H1 (cell line): ENCODE measurements around the gene SIGLEC7. TPM values are rescaled to one million over a fixed set of nuclear protein-coding genes. Genes with fewer than 3 reads are reported as not detected.

Source experiments
- CTCF ChIA-PET: fragments of 300-600 bp; sonication (Branson Sonifier 250); formaldehyde crosslinking; loops from one replicate; lab custom pipeline; 2021; ENCODE audit not compliant: partially characterized antibody; lab: Charles Lee
- POLR2A ChIA-PET: fragments of 300-600 bp; sonication (Branson Sonifier 250); formaldehyde crosslinking; loops from one replicate; lab custom pipeline; 2021; ENCODE audit warnings: inconsistent platforms; ENCODE audit not compliant: partially characterized antibody; lab: Charles Lee
- DNase-seq, 2 experiments: peaks; one replicate each; pipeline versions ENCODE4 v3.0.0 to v3.0.0-alpha.2; 2010 to 2022; ENCODE audit warnings: low spot score in 2 of 2, low read depth in 1 of 2, mixed read lengths in 1 of 2
- FAIRE-seq: peaks from 2 replicates; lab custom pipeline; 2011; peaks lifted over from hg19 to GRCh38; lab: Jason Lieb, UNC
- H2AFZ ChIP-seq: 2 replicates; pipeline ENCODE4 v1.8.1; 2012; ENCODE audit warnings: low read length, inconsistent platforms
- H2AK5ac ChIP-seq: 2 replicates; pipeline ENCODE4 v1.6.1; 2013; ENCODE audit warnings: low read depth, low read length
- H2BK120ac ChIP-seq: replicated peaks from 2 replicates; pipeline ENCODE3; 2013; ENCODE audit warnings: low read depth, low read length, inconsistent platforms
- H2BK12ac ChIP-seq: 2 replicates; pipeline ENCODE4 v1.6.1; 2013; ENCODE audit warnings: low read depth, low read length
- H2BK15ac ChIP-seq: 2 replicates; pipeline ENCODE4 v1.6.1; 2013; ENCODE audit warnings: low read length
- H2BK20ac ChIP-seq: 2 replicates; pipeline ENCODE4 v1.6.1; 2013; ENCODE audit warnings: low read length
- H2BK5ac ChIP-seq: 2 replicates; pipeline ENCODE4 v1.6.1; 2013; ENCODE audit warnings: low read depth, low read length
- H3K14ac ChIP-seq: 2 replicates; pipeline ENCODE4 v1.6.1; 2013; ENCODE audit warnings: inconsistent platforms; ENCODE audit not compliant: insufficient read length
- H3K18ac ChIP-seq: 2 replicates; pipeline ENCODE4 v1.6.1; 2013; ENCODE audit warnings: low read length; ENCODE audit errors: extremely low read depth
- H3K23ac ChIP-seq: 2 replicates; pipeline ENCODE4 v1.6.1; 2013; ENCODE audit warnings: inconsistent platforms; ENCODE audit not compliant: insufficient read length
- H3K23me2 ChIP-seq: 2 replicates; pipeline ENCODE4 v1.6.1; 2013; ENCODE audit warnings: low read depth, low read length
- H3K27ac ChIP-seq: 2 replicates; pipeline ENCODE4 v1.6.1; 2011; ENCODE audit warnings: low read depth, low read length, inconsistent platforms
- H3K27me3 ChIP-seq, 4 experiments: replicated peaks in 1 of 4; 1 replicate in 1 of 4; 2 replicates in 3 of 4; pipeline versions ENCODE4 v1.6.1 to v1.8.1; 2011 to 2013; ENCODE audit warnings: low read length in 3 of 4, mild to moderate bottlenecking in 3 of 4, inconsistent platforms in 2 of 4, mixed read lengths in 2 of 4, moderate library complexity in 1 of 4; ENCODE audit not compliant: control insufficient read depth in 3 of 4, insufficient read depth in 3 of 4; ENCODE audit errors: extremely low read depth in 1 of 4
- H3K36me3 ChIP-seq, 4 experiments: 2 replicates each; pipeline versions ENCODE4 v1.6.1 to v1.8.1; 2011 to 2013; ENCODE audit warnings: mild to moderate bottlenecking in 4 of 4, low read length in 3 of 4, moderate library complexity in 2 of 4, control low read depth in 1 of 4, inconsistent platforms in 1 of 4; ENCODE audit not compliant: insufficient read depth in 4 of 4, control insufficient read depth in 2 of 4
- H3K4ac ChIP-seq: replicated peaks from 2 replicates; pipeline ENCODE3; 2013; ENCODE audit warnings: low read length, low read depth, mixed read lengths, inconsistent platforms; ENCODE audit not compliant: insufficient read length
- H3K4me1 ChIP-seq, 4 experiments: replicated peaks in 1 of 4; 1 replicate in 1 of 4; 2 replicates in 3 of 4; pipeline versions ENCODE4 v1.6.1 to v1.8.1; 2011 to 2013; ENCODE audit warnings: low read length in 3 of 4, inconsistent platforms in 2 of 4, mixed read lengths in 1 of 4; ENCODE audit not compliant: insufficient read depth in 4 of 4, control insufficient read depth in 3 of 4
- H3K4me2 ChIP-seq, 2 experiments: 2 replicates each; pipeline versions ENCODE4 v1.6.1 to v1.8.1; 2011 to 2013; ENCODE audit warnings: low read depth in 2 of 2, low read length in 2 of 2, control low read depth in 1 of 2, inconsistent platforms in 1 of 2, mild to moderate bottlenecking in 1 of 2; ENCODE audit not compliant: insufficient read depth in 1 of 2
- H3K4me3 ChIP-seq, 4 experiments: fragments of 200-600, 300-600 bp in 1 of 4; sonication (generic), shearing (Covaris generic), sonication (Bioruptor Twin) in 1 of 4; 2 replicates each; pipeline versions ENCODE4 v1.5.1 to v1.8.1; 2011 to 2016; ENCODE audit warnings: low read length in 4 of 4, low read depth in 3 of 4, control low read depth in 2 of 4, inconsistent platforms in 2 of 4, mild to moderate bottlenecking in 2 of 4, mixed read lengths in 1 of 4, moderate library complexity in 1 of 4; ENCODE audit not compliant: insufficient read depth in 2 of 4; ENCODE audit errors: extremely low read depth in 1 of 4
- H3K56ac ChIP-seq: replicated peaks from 2 replicates; pipeline ENCODE3; 2013; ENCODE audit warnings: low read depth, mild to moderate bottlenecking, mixed read lengths, low read length, inconsistent platforms; ENCODE audit not compliant: insufficient read length
- H3K79me1 ChIP-seq: 2 replicates; pipeline ENCODE4 v1.6.1; 2013; ENCODE audit warnings: low read depth, low read length, control low read depth
- H3K79me2 ChIP-seq, 2 experiments: 2 replicates each; pipeline versions ENCODE4 v1.6.1 to v1.8.1; 2012 to 2013; ENCODE audit warnings: low read length in 2 of 2, mild to moderate bottlenecking in 2 of 2, inconsistent platforms in 1 of 2; ENCODE audit not compliant: insufficient read depth in 2 of 2, control insufficient read depth in 1 of 2
- H3K9ac ChIP-seq, 4 experiments: replicated peaks in 1 of 4; 1 replicate in 1 of 4; 2 replicates in 3 of 4; pipeline versions ENCODE4 v1.6.1 to v1.8.1; 2011 to 2013; ENCODE audit warnings: low read depth in 3 of 4, low read length in 3 of 4, control low read depth in 2 of 4, mild to moderate bottlenecking in 2 of 4, moderate library complexity in 2 of 4, inconsistent platforms in 1 of 4; ENCODE audit errors: extremely low read depth in 1 of 4
- H3K9me3 ChIP-seq, 2 experiments: 2 replicates each; pipeline versions ENCODE4 v1.6.1 to v1.8.1; 2012 to 2013; ENCODE audit warnings: mild to moderate bottlenecking in 2 of 2, moderate library complexity in 2 of 2, control low read depth in 1 of 2, inconsistent platforms in 1 of 2, low read depth in 1 of 2, low read length in 1 of 2, mixed read lengths in 1 of 2; ENCODE audit not compliant: insufficient read depth in 2 of 2
- H4K20me1 ChIP-seq, 2 experiments: replicated peaks in 1 of 2; 2 replicates each; pipeline versions ENCODE3 to v1.8.1; 2011 to 2013; ENCODE audit warnings: inconsistent platforms in 2 of 2, low read length in 2 of 2, mild to moderate bottlenecking in 1 of 2; ENCODE audit not compliant: insufficient read depth in 2 of 2, control insufficient read depth in 1 of 2
- H4K5ac ChIP-seq: 2 replicates; pipeline ENCODE4 v1.6.1; 2013; ENCODE audit warnings: low read length, low read depth, mixed read lengths, inconsistent platforms; ENCODE audit not compliant: insufficient read length
- H4K8ac ChIP-seq: 2 replicates; pipeline ENCODE4 v1.8.0; 2013; ENCODE audit warnings: mild to moderate bottlenecking, moderate library complexity, low read length, inconsistent platforms; ENCODE audit not compliant: insufficient read depth; ENCODE audit errors: extremely low read depth
- H4K91ac ChIP-seq: replicated peaks from 2 replicates; pipeline ENCODE3; 2013; ENCODE audit warnings: low read length, mixed read lengths, inconsistent platforms; ENCODE audit not compliant: insufficient read length
- ATF2 ChIP-seq: IDR thresholded peaks from 2 replicates; pipeline ENCODE4 v1.6.1; 2012; ENCODE audit warnings: low read length, inconsistent platforms
- BRCA1 ChIP-seq: IDR thresholded peaks from 2 replicates; pipeline ENCODE4 v1.6.1; 2012; ENCODE audit warnings: low read depth, low read length, improper control_type of control experiment
- CTCF ChIP-seq, 3 experiments: IDR thresholded peaks; 1 replicate in 2 of 3; 2 replicates in 1 of 3; pipeline versions ENCODE4 v1.5.1 to v1.6.1; 2011; ENCODE audit warnings: low read length in 3 of 3, mild to moderate bottlenecking in 3 of 3, inconsistent platforms in 2 of 3, low read depth in 1 of 3, moderate library complexity in 1 of 3; ENCODE audit not compliant: insufficient read depth in 1 of 3; ENCODE audit errors: control extremely low read depth in 1 of 3
- FOSL1 ChIP-seq: IDR thresholded peaks from 2 replicates; pipeline ENCODE4 v1.6.1; 2011; ENCODE audit warnings: mild to moderate bottlenecking, low read depth, low read length, moderate library complexity; ENCODE audit not compliant: insufficient read depth
- GTF2F1 ChIP-seq: IDR thresholded peaks from 2 replicates; pipeline ENCODE4 v1.6.1; 2012; ENCODE audit warnings: low read depth, low read length, improper control_type of control experiment, borderline replicate concordance
- HDAC6 ChIP-seq: IDR thresholded peaks from one replicate; pipeline ENCODE4 v1.7.1; 2012; ENCODE audit warnings: low read depth, mild to moderate bottlenecking, inconsistent platforms, low read length, moderate library complexity
- RFX5 ChIP-seq: IDR thresholded peaks from 2 replicates; pipeline ENCODE4 v1.6.1; 2011; ENCODE audit warnings: low read depth, low read length, improper control_type of control experiment, borderline replicate concordance
- WGBS, 2 experiments: shearing (Covaris generic) in 1 of 2; methylation state at CpG; one replicate each; pipeline versions ENCODE4 v1.1.6 to v1.1.7; 2013 to 2015; ENCODE audit warnings: low lambda C conversion rate in 2 of 2, mixed read lengths in 2 of 2, inconsistent platforms in 1 of 2, low coverage in 1 of 2, missing lambda C conversion rate in 1 of 2; ENCODE audit not compliant: insufficient replicate concordance in 2 of 2, insufficient coverage in 1 of 2, insufficient read length in 1 of 2; ENCODE audit errors: extremely low coverage in 1 of 2, missing lambda C conversion rate in 1 of 2; 5-methylcytosine and 5-hydroxymethylcytosine counted together
- polyA plus RNA-seq, 7 experiments: library from polyadenylated mRNA; depleted of rRNA in 3 of 7; stranded (reverse) in 5 of 7; unstranded in 2 of 7; fragments of >200 nt in 5 of 7; fragments of 200-250 nt in 2 of 7; gene quantifications; 1 replicate in 5 of 7; 2 replicates in 1 of 7; 4 replicates in 1 of 7; pipeline versions ENCODE4 v1.2.1 to v1.2.3, GENCODE V29; 2011 to 2013; ENCODE audit warnings: missing spikeins in 2 of 7, mixed read lengths in 2 of 7
- total RNA-seq: library from RNA; stranded (reverse); fragmentation: NEBNext Ultra II Directional; extraction: Animal tissue kit (Norgen Biotek cat#: 25700); gene quantifications from 2 replicates; pipeline ENCODE4 v1.2.1, GENCODE V29; 2021

Gene SIGLEC7
- total and polyA plus RNA-seq, 2 of the 8 experiments (the other 6 are each of a cell fraction or from before 2014, with no cell fraction given) = not detected

- Histone ChIP-seq H3K79me1 (no peaks in the 10 kb centered on the region), H3K14ac (no peak overlapping the region), H2BK5ac (no peak overlapping the region), H3K9me3 (no peaks in the 10 kb centered on the region), H2AK5ac (no peak overlapping the region), H2BK20ac (no peak overlapping the region), H3K79me2 (no peaks in the 10 kb centered on the region), H4K20me1 (no peaks in the 10 kb centered on the region), H3K56ac (no peak overlapping the region), H2AFZ (no peak overlapping the region), H2BK12ac (0 out of 2 replicates have a peak overlapping the region, but pooled peaks have one; percentile 39), H2BK15ac (0 out of 2 replicates have a peak overlapping the region, but pooled peaks have one; percentile 29), H3K4ac (no peak overlapping the region), H3K27me3 (no peaks in the 10 kb centered on the region; a peak in 1 of 7 replicates), H3K27ac (no peak overlapping the region), H4K91ac (no peak overlapping the region), H3K4me2 (no peak overlapping the region), H3K9ac (no peak overlapping the region), H3K4me3 (no peak overlapping the region), H4K8ac (no peak overlapping the region), H3K36me3 (no peaks in the 10 kb centered on the region), H3K4me1 (no peaks in the 10 kb centered on the region), H3K18ac (no peak overlapping the region), H2BK120ac (no peak overlapping the region), H4K5ac (no peak overlapping the region), H3K23ac (no peak overlapping the region), H3K23me2 (no peaks in the 10 kb centered on the region; the same call in 1 of the 2 replicates)
- WGBS, 2 experiments = 89% methylated on average over 24 of the region's 24 CpGs; no CpG with 5 or more reads in 1 of the 2 experiments
- ChIA-PET POLR2A (interaction anchor here (1.0 kb wide), 1 partner anchor 9 kb away, joined by 3 read pairs; no protein-coding TSS in a partner anchor), CTCF (interaction anchor here (0.6 to 1.3 kb wide), 5 partner anchors 26 to 383 kb away, joined by 3 to 6 read pairs (median 3); partner anchors contain the start of gene SIGLEC10)
- FAIRE-seq = no peak
- DNase-seq = no peak
- TF ChIP-seq FOSL1 (no peak), BRCA1 (no peak), GTF2F1 (no peak), ATF2 (no peak), HDAC6 (no peak), CTCF (IDR thresholded peaks at IDR 0.05; ENCODE audit: control extremely low read depth in 1 of 3, insufficient read depth in 1 of 3, low read depth in 1 of 3, low read length in 3 of 3) (no peak), RFX5 (no peak)
Observed at GRCh38 chr19:51131780-51132680, 10.1 kb upstream of the SIGLEC7 start.
